ENCODE data around the gene KISS1. TPM values are rescaled to one million over a fixed set of nuclear protein-coding genes. Genes with fewer than 3 reads are reported as not detected.

The KISS1 gene
- total RNA-seq, 1 experiment from 2014 or later = not detected

GRCh38 chr1:204218552-204218951 is 22.3 kb upstream of the KISS1 start:
- Histone ChIP-seq H3K36me3 (ENCODE audit: control insufficient read depth, insufficient read depth, low read length) (no peaks in the 10 kb centered on the region; the same call in 1 of the 2 replicates), H3K27ac (ENCODE audit: low read length) (no peak overlapping the region), H3K9me3 (ENCODE audit: control insufficient read depth, insufficient read depth, low read depth, low read length) (no peaks in the 10 kb centered on the region), H3K4me1 (ENCODE audit: control insufficient read depth, insufficient read depth, low read length) (no peaks in the 10 kb centered on the region), H3K27me3 (ENCODE audit: control insufficient read depth, insufficient read depth, low read length) (no peaks in the 10 kb centered on the region), H3K4me3 (ENCODE audit: low read depth in 2 of 2, low read length in 2 of 2) (no peak overlapping the region)
- in situ Hi-C loops (cut with HindIII; ENCODE audit: low pct_unique_long_range_greater_than_20kb, low sequenced_read_pairs) = no loop called here
- TF ChIP-seq CTCF (IDR thresholded peaks at IDR 0.05) (no peak), SIN3A (IDR thresholded peaks at IDR 0.05; ENCODE audit: borderline replicate concordance, insufficient read depth, low read depth, low read length) (no peak), POLR2AphosphoS5 (IDR thresholded peaks at IDR 0.05; ENCODE audit: low read depth, low read length) (no peak), REST (IDR thresholded peaks at IDR 0.05; ENCODE audit: insufficient read depth in 1 of 2, low read depth in 2 of 2, low read length in 1 of 2) (no peak), TCF7L2 (IDR thresholded peaks at IDR 0.05; ENCODE audit: low read depth, low read length) (no peak)
- DNase-seq (ENCODE audit: low read depth, low spot score) (no peak), ATAC-seq (no peak)
- intact Hi-C loops (cut with micrococcal nuclease; ENCODE audit: unreplicated experiment) = no loop called here
- BruUV-seq (replicated peaks) = no TSS peak
- ChIA-PET POLR2A (interaction anchor here (0.7 kb wide), 2 partner anchors 18 to 681 kb away, joined by 3 to 5 read pairs; no protein-coding TSS in a partner anchor), CTCF (no interaction called here)

- Histone ChIP-seq H3K4me1 (ENCODE audit: control insufficient read depth, insufficient read depth, low read length) (no peaks in the 10 kb centered on the region), H3K4me3 (ENCODE audit: low read depth in 2 of 2, low read length in 2 of 2) (no peak overlapping the region), H3K36me3 (ENCODE audit: control insufficient read depth, insufficient read depth, low read length) (no peaks in the 10 kb centered on the region; the same call in 1 of the 2 replicates), H3K27ac (ENCODE audit: low read length) (no peak overlapping the region), H3K27me3 (ENCODE audit: control insufficient read depth, insufficient read depth, low read length) (peaks cover 3% of the 10 kb centered on the region; the same call in 1 of the 2 replicates), H3K9me3 (ENCODE audit: control insufficient read depth, insufficient read depth, low read depth, low read length) (no peaks in the 10 kb centered on the region)
- ChIA-PET POLR2A (no interaction called here), CTCF (no interaction called here)
- in situ Hi-C loops (cut with HindIII; ENCODE audit: low pct_unique_long_range_greater_than_20kb, low sequenced_read_pairs) = no loop called here
- ATAC-seq (no peak), DNase-seq (ENCODE audit: low read depth, low spot score) (no peak)
- intact Hi-C loops (cut with micrococcal nuclease; ENCODE audit: unreplicated experiment) = no loop called here
- TF ChIP-seq TCF7L2 (IDR thresholded peaks at IDR 0.05; ENCODE audit: low read depth, low read length) = no peak
- TF ChIP-seq CTCF (IDR thresholded peaks at IDR 0.05) = no peak
- no peak for TF ChIP-seq POLR2AphosphoS5 (IDR thresholded peaks at IDR 0.05; ENCODE audit: low read depth, low read length)
- no peak for TF ChIP-seq REST (IDR thresholded peaks at IDR 0.05; ENCODE audit: insufficient read depth in 1 of 2, low read depth in 2 of 2, low read length in 1 of 2)
- no peak for TF ChIP-seq SIN3A (IDR thresholded peaks at IDR 0.05; ENCODE audit: borderline replicate concordance, insufficient read depth, low read depth, low read length)
- no TSS peak for BruUV-seq (replicated peaks)
Observed at GRCh38 chr1:204217648-204218000, 21.3 kb upstream of the KISS1 start.

All from Panc1 (cell line).